ENCODE results near the gene CXorf65. TPM values are rescaled to one million over a fixed set of nuclear protein-coding genes. Genes with fewer than 3 reads are reported as not detected.

The CXorf65 gene
- total RNA-seq, 1 experiment from 2014 or later, result not detected

GRCh38 chrX:71067089-71067488 is 39.5 kb downstream of the CXorf65 start:
- Histone ChIP-seq H3K27me3 (replicated peaks; ENCODE audit: insufficient read depth, low read depth, low read length, poor library complexity) (no peaks in the 10 kb centered on the region), H3K36me3 (ENCODE audit: insufficient read depth, low read length, poor library complexity, severe bottlenecking) (no peaks in the 10 kb centered on the region), H3K9me3 (ENCODE audit: low read depth, low read length, poor library complexity, severe bottlenecking) (no peaks in the 10 kb centered on the region), H3K27ac (ENCODE audit: low read depth, low read length, poor library complexity, severe bottlenecking) (no peak overlapping the region), H3K4me3 (ENCODE audit: low read depth, low read length, poor library complexity, severe bottlenecking) (peak overlapping the region; percentile 78), H3K4me1 (ENCODE audit: insufficient read depth, low read length, poor library complexity, severe bottlenecking) (peaks cover 5% of the 10 kb centered on the region)
- POLR2A ChIA-PET (ENCODE audit: low non-redundant PET), result interaction anchor here (0.6 kb wide), 1 partner anchor 87 kb away, joined by 5 read pairs; no protein-coding TSS in a partner anchor
- CTCF ChIA-PET, result no interaction called here
- TSS peak; percentile 55 for BruUV-seq (replicated peaks)
- DNase-seq (ENCODE audit: low spot score), result no peak
- intact Hi-C loops (cut with micrococcal nuclease; ENCODE audit: unreplicated experiment), result no loop called here
- TF ChIP-seq CTCF (conservative IDR thresholded peaks at IDR 0.05; ENCODE audit: low read depth, low read length) (no peak), EZH2 (IDR thresholded peaks at IDR 0.05; ENCODE audit: borderline replicate concordance, low read depth, low read length, poor library complexity, severe bottlenecking) (no peak)

GRCh38 chrX:71060127-71060526 is 46.4 kb downstream of the CXorf65 start:
- ChIA-PET POLR2A (ENCODE audit: low non-redundant PET) (no interaction called here), CTCF (no interaction called here)
- no peaks in the 10 kb centered on the region for H3K27me3 ChIP-seq (replicated peaks; ENCODE audit: insufficient read depth, low read depth, low read length, poor library complexity)
- no peaks in the 10 kb centered on the region for H3K9me3 ChIP-seq (ENCODE audit: low read depth, low read length, poor library complexity, severe bottlenecking)
- DNase-seq (ENCODE audit: low spot score), result no peak
- no peaks in the 10 kb centered on the region for H3K36me3 ChIP-seq (ENCODE audit: insufficient read depth, low read length, poor library complexity, severe bottlenecking)
- no peaks in the 10 kb centered on the region for H3K4me1 ChIP-seq (ENCODE audit: insufficient read depth, low read length, poor library complexity, severe bottlenecking)
- no peak for TF ChIP-seq EZH2 (IDR thresholded peaks at IDR 0.05; ENCODE audit: borderline replicate concordance, low read depth, low read length, poor library complexity, severe bottlenecking)
- TF ChIP-seq CTCF (conservative IDR thresholded peaks at IDR 0.05; ENCODE audit: low read depth, low read length), result no peak
- H3K27ac ChIP-seq (ENCODE audit: low read depth, low read length, poor library complexity, severe bottlenecking), result no peak overlapping the region
- no peak overlapping the region for H3K4me3 ChIP-seq (ENCODE audit: low read depth, low read length, poor library complexity, severe bottlenecking)
- BruUV-seq (replicated peaks), result no TSS peak
- intact Hi-C loops (cut with micrococcal nuclease; ENCODE audit: unreplicated experiment), result no loop called here

- H3K27ac ChIP-seq (ENCODE audit: low read depth, low read length, poor library complexity, severe bottlenecking), result no peak overlapping the region
- ChIA-PET POLR2A (ENCODE audit: low non-redundant PET) (interaction anchor here (0.6 kb wide), 1 partner anchor 165 kb away, joined by 7 read pairs; no protein-coding TSS in a partner anchor), CTCF (no interaction called here)
- TF ChIP-seq EZH2 (IDR thresholded peaks at IDR 0.05; ENCODE audit: borderline replicate concordance, low read depth, low read length, poor library complexity, severe bottlenecking), result no peak
- no peak for TF ChIP-seq CTCF (conservative IDR thresholded peaks at IDR 0.05; ENCODE audit: low read depth, low read length)
- BruUV-seq (replicated peaks), result no TSS peak
- no peak for DNase-seq (ENCODE audit: low spot score)
- no peaks in the 10 kb centered on the region for H3K4me1 ChIP-seq (ENCODE audit: insufficient read depth, low read length, poor library complexity, severe bottlenecking)
- H3K36me3 ChIP-seq (ENCODE audit: insufficient read depth, low read length, poor library complexity, severe bottlenecking), result no peaks in the 10 kb centered on the region
- H3K27me3 ChIP-seq (replicated peaks; ENCODE audit: insufficient read depth, low read depth, low read length, poor library complexity), result no peaks in the 10 kb centered on the region
- H3K9me3 ChIP-seq (ENCODE audit: low read depth, low read length, poor library complexity, severe bottlenecking), result no peaks in the 10 kb centered on the region
- intact Hi-C loops (cut with micrococcal nuclease; ENCODE audit: unreplicated experiment), result no loop called here
- no peak overlapping the region for H3K4me3 ChIP-seq (ENCODE audit: low read depth, low read length, poor library complexity, severe bottlenecking)
Measured at GRCh38 chrX:71057848-71058530, 48.6 kb downstream of the CXorf65 start.

Data from A673 (cell line).